H1 (cell line): Measurements from ENCODE around the gene SRRM4. TPM values are rescaled to one million over a fixed set of nuclear protein-coding genes. Genes with fewer than 3 reads are reported as not detected.

Experiments used
- CHD7 ChIP-seq: fragments of 300-600 bp; sonication (generic); IDR thresholded peaks from 2 replicates; pipeline ENCODE4 v1.7.1; 2012; ENCODE audit warnings: low read length, moderate library complexity, mild to moderate bottlenecking, inconsistent platforms; ENCODE audit not compliant: insufficient replicate concordance
- CREB1 ChIP-seq: IDR thresholded peaks from 2 replicates; pipeline ENCODE4 v1.6.1; 2012; ENCODE audit warnings: inconsistent platforms
- RAD21 ChIP-seq, 2 experiments: IDR thresholded peaks in 1 of 2; conservative IDR thresholded peaks in 1 of 2; 2 replicates each; pipeline ENCODE4 v1.6.1; 2011; ENCODE audit warnings: low read depth in 2 of 2, low read length in 2 of 2, improper control_type of control experiment in 1 of 2, inconsistent platforms in 1 of 2, mild to moderate bottlenecking in 1 of 2, moderate library complexity in 1 of 2
- TCF12 ChIP-seq: IDR thresholded peaks from 2 replicates; pipeline ENCODE4 v1.6.1; 2011; ENCODE audit warnings: low read depth, mild to moderate bottlenecking, low read length
- polyA plus RNA-seq, 7 experiments: library from polyadenylated mRNA; depleted of rRNA in 3 of 7; stranded (reverse) in 5 of 7; unstranded in 2 of 7; fragments of >200 nt in 5 of 7; fragments of 200-250 nt in 2 of 7; gene quantifications; 1 replicate in 5 of 7; 2 replicates in 1 of 7; 4 replicates in 1 of 7; pipeline versions ENCODE4 v1.2.1 to v1.2.3, GENCODE V29; 2011 to 2013; ENCODE audit warnings: missing spikeins in 2 of 7, mixed read lengths in 2 of 7
- total RNA-seq: library from RNA; stranded (reverse); fragmentation: NEBNext Ultra II Directional; extraction: Animal tissue kit (Norgen Biotek cat#: 25700); gene quantifications from 2 replicates; pipeline ENCODE4 v1.2.1, GENCODE V29; 2021

Gene SRRM4
- total and polyA plus RNA-seq, 2 of the 8 experiments (the other 6 are each of a cell fraction or from before 2014, with no cell fraction given) = 0.53 to 1.1 TPM

- TF ChIP-seq RAD21 (IDR thresholded peaks at IDR 0.05 in 1 of 2, conservative IDR thresholded peaks at IDR 0.05 in 1 of 2; ENCODE audit: low read depth in 2 of 2, low read length in 2 of 2) (no peak), CREB1 (no peak), TCF12 (no peak), CHD7 (no peak)
These were observed 24.6 kb downstream of the SRRM4 start (continued) for GRCh38 chr12:119005913-119006312.
